Fibroblast of skin of left quadriceps (primary cell): ENCODE data around the gene SIGLEC7.

Experiments used
- DNase-seq, 2 experiments: peaks; one replicate each; pipeline ENCODE4 v3.0.0-alpha.2; 2013; ENCODE audit warnings: low read depth in 2 of 2

SIGLEC7 gene

GRCh38 chr19:51168564-51169282 is 26.6 kb downstream of the SIGLEC7 start:
- no peak for DNase-seq

- peak; percentile 11 to 20 for DNase-seq
Measured at GRCh38 chr19:51169283-51169918, 27.3 kb downstream of the SIGLEC7 start.

GRCh38 chr19:51172223-51172622 is 30.1 kb downstream of the SIGLEC7 start:
- no peak for DNase-seq

- DNase-seq: no peak
Measured at GRCh38 chr19:51173681-51174080, 31.6 kb downstream of the SIGLEC7 start.

GRCh38 chr19:51179256-51179655 is 37.2 kb downstream of the SIGLEC7 start:
- no peak for DNase-seq

GRCh38 chr19:51181377-51181912 is 39.3 kb downstream of the SIGLEC7 start:
- no peak for DNase-seq

- no peak for DNase-seq
Measured at GRCh38 chr19:51181913-51182419, 39.9 kb downstream of the SIGLEC7 start.

- DNase-seq: no peak
Measured at GRCh38 chr19:51183629-51184028, 41.5 kb downstream of the SIGLEC7 start.

- DNase-seq: no peak
Measured at GRCh38 chr19:51185069-51185867, 43.2 kb downstream of the SIGLEC7 start.

GRCh38 chr19:51185868-51186215 is 43.7 kb downstream of the SIGLEC7 start:
- no peak for DNase-seq

- no peak for DNase-seq
Measured at GRCh38 chr19:51186323-51186722, 44.2 kb downstream of the SIGLEC7 start.

- no peak for DNase-seq
Measured at GRCh38 chr19:51187395-51188226, 45.5 kb downstream of the SIGLEC7 start.

GRCh38 chr19:51188227-51188559 is 46.1 kb downstream of the SIGLEC7 start:
- no peak for DNase-seq

- DNase-seq: no peak
Measured at GRCh38 chr19:51192689-51193088, 50.6 kb downstream of the SIGLEC7 start.

- DNase-seq: no peak
Measured at GRCh38 chr19:51194527-51195315, 52.6 kb downstream of the SIGLEC7 start.

GRCh38 chr19:51195316-51195586 is 53.1 kb downstream of the SIGLEC7 start:
- DNase-seq: no peak

- no peak for DNase-seq
Measured at GRCh38 chr19:51195616-51196015, 53.5 kb downstream of the SIGLEC7 start.

GRCh38 chr19:51196181-51196580 is 54.1 kb downstream of the SIGLEC7 start:
- no peak for DNase-seq

GRCh38 chr19:51198641-51199040 is 56.5 kb downstream of the SIGLEC7 start:
- DNase-seq: no peak

GRCh38 chr19:51200071-51200666 is 58.1 kb downstream of the SIGLEC7 start:
- DNase-seq: no peak

GRCh38 chr19:51201712-51202111 is 59.6 kb downstream of the SIGLEC7 start:
- DNase-seq: no peak
